BJ (cell line): ENCODE data around the gene NAA38. TPM values are rescaled to one million over a fixed set of nuclear protein-coding genes. Genes with fewer than 3 reads are reported as not detected.
A peak's percentile ranks its signal among the peaks of the same experiment; 100 is the strongest.

Experiments used
- CTCF ChIA-PET: fragments of 350-600 bp; formaldehyde crosslinking; extraction: SDS; loops from one replicate; lab custom pipeline; 2021; ENCODE audit warnings: antibody characterized with exemption, inconsistent platforms; lab: Yijun Ruan, JAX
- POLR2A ChIA-PET: fragments of 300-600 bp; sonication (Branson Sonifier 250); formaldehyde crosslinking; extraction: SDS; loops from one replicate; lab custom pipeline; 2021; ENCODE audit warnings: antibody characterized with exemption; lab: Charles Lee
- DNase-seq: peaks from one replicate; pipeline ENCODE4 v3.0.0-alpha.2; 2011; ENCODE audit warnings: low read depth
- H3K27me3 ChIP-seq: 2 replicates; pipeline ENCODE4 v1.6.0; 2011; ENCODE audit warnings: low read length; ENCODE audit not compliant: control insufficient read depth, insufficient read depth
- H3K36me3 ChIP-seq: 2 replicates; pipeline ENCODE4 v1.5.1; 2011; ENCODE audit warnings: low read length; ENCODE audit not compliant: control insufficient read depth, insufficient read depth
- H3K4me3 ChIP-seq: 2 replicates; pipeline ENCODE4 v1.5.1; 2011; ENCODE audit warnings: low read depth, mild to moderate bottlenecking, control low read depth, low read length
- polyA plus RNA-seq: library from polyadenylated mRNA; depleted of rRNA; stranded (reverse); fragments of >200 nt; gene quantifications from 2 replicates; pipeline ENCODE4 v1.2.3, GENCODE V29; 2011
- TF ChIP-seq, protein P1 (sequence below): IDR thresholded peaks from 2 replicates; pipeline ENCODE4 v1.5.1; 2011; ENCODE audit warnings: low read depth, mild to moderate bottlenecking, control low read depth, inconsistent platforms, low read length, moderate library complexity; ENCODE audit not compliant: insufficient read depth

The NAA38 gene
- polyA plus RNA-seq, 1 experiment, result 82.7 TPM

DNA sequence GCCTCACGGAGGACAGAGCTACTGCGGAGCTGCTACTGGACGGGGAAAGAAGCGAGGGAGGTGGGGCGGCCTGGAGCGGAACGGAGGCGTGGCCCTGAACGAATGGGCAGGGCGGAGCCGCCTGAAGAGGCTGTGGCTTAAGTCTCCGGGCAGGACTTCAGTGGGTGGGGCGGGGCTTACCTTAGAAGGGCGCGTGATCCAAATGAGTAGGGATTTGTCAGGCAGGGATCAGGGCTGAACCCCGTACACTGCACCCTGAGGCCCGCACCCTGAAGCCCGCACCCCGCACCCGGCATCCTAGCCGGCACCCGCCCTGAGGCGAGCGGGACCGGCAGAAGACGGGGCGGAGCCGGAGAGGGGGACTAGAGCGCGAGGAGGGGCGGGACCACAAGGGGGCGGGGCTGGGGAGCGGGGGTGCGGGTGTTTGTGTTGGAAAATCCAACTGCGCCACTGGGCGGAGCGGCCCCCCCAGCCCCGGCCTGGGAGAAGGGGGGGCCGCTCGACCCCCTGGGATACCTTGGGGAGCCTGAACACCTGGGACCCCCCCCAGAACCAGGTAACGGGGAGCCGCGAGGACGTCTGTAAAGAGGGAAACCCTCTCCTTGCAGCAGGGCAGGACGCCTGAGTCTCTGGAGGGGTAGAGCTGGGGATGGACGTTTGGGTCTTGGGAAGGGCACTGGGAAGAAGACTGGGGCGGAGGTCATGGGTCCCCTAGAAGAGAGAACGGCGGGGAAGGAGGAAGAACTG lies 23.4 kb downstream of the NAA38 start, which contains the start of gene KDM6B:
TSS of gene KDM6B (plus strand) at position 423 of the 747 bp plus-strand sequence. CDS start 11,338 bp downstream, outside the sequence.
- peak within 1 kb of the TSS; percentile 85 for H3K4me3 ChIP-seq
- H3K36me3 ChIP-seq, result no peaks in the 10 kb centered on the region
- ChIA-PET POLR2A (no interaction called here), CTCF (interaction anchor here (0.7 to 3.4 kb wide), 25 partner anchors 9 to 225 kb away, joined by 3 to 26 read pairs (median 4); partner anchors contain the start of gene NAA38)
- H3K27me3 ChIP-seq, result peaks cover 6% of the 10 kb centered on the region
- no peak for DNase-seq
- TF ChIP-seq, protein P1, sequence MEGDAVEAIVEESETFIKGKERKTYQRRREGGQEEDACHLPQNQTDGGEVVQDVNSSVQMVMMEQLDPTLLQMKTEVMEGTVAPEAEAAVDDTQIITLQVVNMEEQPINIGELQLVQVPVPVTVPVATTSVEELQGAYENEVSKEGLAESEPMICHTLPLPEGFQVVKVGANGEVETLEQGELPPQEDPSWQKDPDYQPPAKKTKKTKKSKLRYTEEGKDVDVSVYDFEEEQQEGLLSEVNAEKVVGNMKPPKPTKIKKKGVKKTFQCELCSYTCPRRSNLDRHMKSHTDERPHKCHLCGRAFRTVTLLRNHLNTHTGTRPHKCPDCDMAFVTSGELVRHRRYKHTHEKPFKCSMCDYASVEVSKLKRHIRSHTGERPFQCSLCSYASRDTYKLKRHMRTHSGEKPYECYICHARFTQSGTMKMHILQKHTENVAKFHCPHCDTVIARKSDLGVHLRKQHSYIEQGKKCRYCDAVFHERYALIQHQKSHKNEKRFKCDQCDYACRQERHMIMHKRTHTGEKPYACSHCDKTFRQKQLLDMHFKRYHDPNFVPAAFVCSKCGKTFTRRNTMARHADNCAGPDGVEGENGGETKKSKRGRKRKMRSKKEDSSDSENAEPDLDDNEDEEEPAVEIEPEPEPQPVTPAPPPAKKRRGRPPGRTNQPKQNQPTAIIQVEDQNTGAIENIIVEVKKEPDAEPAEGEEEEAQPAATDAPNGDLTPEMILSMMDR, result no peak

- POLR2A ChIA-PET, result no interaction called here
- no peak for DNase-seq
- Histone ChIP-seq H3K27me3 (peaks cover 6% of the 10 kb centered on the region), H3K36me3 (no peaks in the 10 kb centered on the region), H3K4me3 (no peak overlapping the region)
- CTCF ChIA-PET, result interaction anchor here (0.7 to 3.4 kb wide), 13 partner anchors 8 to 224 kb away, joined by 3 to 26 read pairs (median 7); partner anchors contain the start of gene NAA38
- TF ChIP-seq, protein P1, result no peak
These were observed 24.2 kb downstream of the NAA38 start for GRCh38 chr17:7833011-7833794.

- ChIA-PET CTCF (interaction anchor here (1.2 to 3.4 kb wide), 6 partner anchors 9 to 89 kb away, joined by 3 to 26 read pairs (median 10); no protein-coding TSS in a partner anchor), POLR2A (no interaction called here)
These were observed 24.9 kb downstream of the NAA38 start for GRCh38 chr17:7832431-7832830.

DNA sequence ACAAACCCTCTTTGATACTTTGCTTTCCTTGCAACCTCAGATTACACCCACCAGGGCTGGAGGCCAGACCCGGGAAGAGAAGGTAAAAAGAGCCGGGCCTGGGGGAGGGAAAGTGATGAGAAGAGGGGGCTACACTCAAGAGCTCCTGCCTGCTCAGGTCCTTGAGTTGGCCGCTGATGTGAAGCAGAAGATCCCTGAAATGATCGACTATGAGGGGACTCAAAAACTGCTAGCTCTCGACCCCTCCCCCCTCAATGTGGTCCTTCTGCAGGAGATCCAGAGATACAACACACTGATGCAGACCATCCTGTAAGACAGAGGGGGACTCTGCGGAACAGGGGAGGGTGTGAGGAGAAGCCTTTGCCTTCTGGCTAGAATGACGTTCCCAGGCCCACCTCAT lies 26.1 kb downstream of the NAA38 start:
- TF ChIP-seq, protein P1, result no peak

More at GRCh38 chr17:7832431-7832830, 24.9 kb downstream of the NAA38 start:
- no peak for DNase-seq
- H3K4me3 ChIP-seq, result no peak overlapping the region
- TF ChIP-seq, protein P1, result no peak
- no peaks in the 10 kb centered on the region for H3K36me3 ChIP-seq
- peaks cover 6% of the 10 kb centered on the region for H3K27me3 ChIP-seq

More for the DNA sequence above, 26.1 kb downstream of the NAA38 start:
- no peak for DNase-seq
- Histone ChIP-seq H3K36me3 (no peaks in the 10 kb centered on the region), H3K27me3 (peaks cover 6% of the 10 kb centered on the region), H3K4me3 (no peak overlapping the region)
- CTCF ChIA-PET, result interaction anchor here (0.6 to 2.9 kb wide), 2 partner anchors 8 to 905 kb away, joined by 3 to 13 read pairs; no protein-coding TSS in a partner anchor
- POLR2A ChIA-PET, result no interaction called here
